Activated CD8-positive, alpha-beta memory T cell treated with anti-CD3 and anti-CD28 coated beads for 36 hours (primary cell): ENCODE results near the gene TSPAN4. TPM values are rescaled to one million over a fixed set of nuclear protein-coding genes. Genes with fewer than 3 reads are reported as not detected.

Experiments used
- CTCF ChIA-PET: fragments of 350-600 bp; sonication (Branson Sonifier 250); formaldehyde crosslinking; loops from one replicate; lab custom pipeline; 2021; ENCODE audit warnings: antibody characterized with exemption; lab: Charles Lee
- POLR2A ChIA-PET: fragments of 350-600 bp; sonication (Branson Sonifier 250); formaldehyde crosslinking; loops from one replicate; lab custom pipeline; 2021; ENCODE audit warnings: antibody characterized with exemption; lab: Charles Lee
- total RNA-seq, 2 experiments: library from RNA; stranded (reverse); gene quantifications; one replicate each; pipeline ENCODE4 v1.2.3, GENCODE V29; 2021

The TSPAN4 gene
- total RNA-seq, 2 experiments from 2014 or later = 9.4 to 12.7 TPM

GRCh38 chr11:901452-902061, 58.9 kb downstream of the TSPAN4 start:
- ChIA-PET CTCF (no interaction called here), POLR2A (no interaction called here)

GRCh38 chr11:904380-904779, 61.7 kb downstream of the TSPAN4 start:
- POLR2A ChIA-PET = no interaction called here

GRCh38 chr11:905952-906351, 63.3 kb downstream of the TSPAN4 start:
- ChIA-PET POLR2A (no interaction called here), CTCF (interaction anchor here (0.6 kb wide), 1 partner anchor 147 kb away, joined by 3 read pairs; no protein-coding TSS in a partner anchor)

More at GRCh38 chr11:904380-904779, 61.7 kb downstream of the TSPAN4 start:
- CTCF ChIA-PET = no interaction called here

- ChIA-PET CTCF (interaction anchor here (0.6 kb wide), 1 partner anchor 19 kb away, joined by 3 read pairs; no protein-coding TSS in a partner anchor), POLR2A (interaction anchor here (0.6 kb wide), 1 partner anchor 223 kb away, joined by 3 read pairs; no protein-coding TSS in a partner anchor)
These were observed 65.0 kb downstream of the TSPAN4 start for GRCh38 chr11:907668-908067.

GRCh38 chr11:908273-908672, 65.6 kb downstream of the TSPAN4 start:
- ChIA-PET POLR2A (no interaction called here), CTCF (no interaction called here)

- ChIA-PET POLR2A (interaction anchor here (1.3 to 2.1 kb wide), 2 partner anchors 66 to 77 kb away, joined by 3 to 8 read pairs; partner anchors contain the start of genes CD151 and TSPAN4), CTCF (interaction anchor here (0.9 kb wide), 1 partner anchor 12 kb away, joined by 4 read pairs; no protein-coding TSS in a partner anchor)
These were observed 66.8 kb downstream of the TSPAN4 start for GRCh38 chr11:909406-909805.

- ChIA-PET POLR2A (interaction anchor here (0.6 to 2.1 kb wide), 4 partner anchors 67 to 103 kb away, joined by 3 to 8 read pairs (median 3); partner anchors contain the start of genes CD151 and TSPAN4), CTCF (interaction anchor here (0.6 to 1.9 kb wide), 4 partner anchors 11 to 161 kb away, joined by 3 to 5 read pairs (median 4); no protein-coding TSS in a partner anchor)
These were observed 67.5 kb downstream of the TSPAN4 start for GRCh38 chr11:910044-910588.

- ChIA-PET POLR2A (interaction anchor here (1.3 to 2.1 kb wide), 2 partner anchors 67 to 78 kb away, joined by 3 to 8 read pairs; partner anchors contain the start of genes CD151 and TSPAN4), CTCF (interaction anchor here (0.6 to 1.9 kb wide), 3 partner anchors 13 to 162 kb away, joined by 3 to 5 read pairs (median 3); no protein-coding TSS in a partner anchor)
These were observed 68.0 kb downstream of the TSPAN4 start, which contains the start of gene CHID1 for GRCh38 chr11:910589-911030. Gene CHID1, minus strand, starts transcription at chr11:910810. Its CDS starts 5,994 bp downstream, at chr11:904816.

GRCh38 chr11:911031-911889, 68.6 kb downstream of the TSPAN4 start:
- CTCF ChIA-PET = interaction anchor here (0.6 to 1.9 kb wide), 5 partner anchors 10 to 162 kb away, joined by 3 to 5 read pairs (median 4); partner anchors contain the start of gene AP2A2
- POLR2A ChIA-PET = interaction anchor here (2.1 kb wide), 1 partner anchor 68 kb away, joined by 8 read pairs; the partner anchor contains the start of gene TSPAN4

GRCh38 chr11:911890-912219, 69.2 kb downstream of the TSPAN4 start:
- ChIA-PET CTCF (interaction anchor here (1.1 to 1.6 kb wide), 2 partner anchors 9 to 14 kb away, joined by 4 to 5 read pairs; partner anchors contain the start of gene AP2A2), POLR2A (no interaction called here)

- ChIA-PET CTCF (interaction anchor here (1.6 kb wide), 1 partner anchor 9 kb away, joined by 5 read pairs; no protein-coding TSS in a partner anchor), POLR2A (no interaction called here)
These were observed 69.6 kb downstream of the TSPAN4 start for GRCh38 chr11:912266-912665.

GRCh38 chr11:913043-913442, 70.4 kb downstream of the TSPAN4 start:
- ChIA-PET CTCF (no interaction called here), POLR2A (no interaction called here)

GRCh38 chr11:914204-914603, 71.6 kb downstream of the TSPAN4 start:
- ChIA-PET POLR2A (no interaction called here), CTCF (no interaction called here)

GRCh38 chr11:914747-915501, 72.3 kb downstream of the TSPAN4 start:
- POLR2A ChIA-PET = no interaction called here
- CTCF ChIA-PET = interaction anchor here (0.6 to 1.3 kb wide), 2 partner anchors 10 to 257 kb away, joined by 3 read pairs; no protein-coding TSS in a partner anchor
